GM19023 (cell line): ENCODE results near the gene ABHD12B.

Experiments
- ATAC-seq: cut with Tn5 transposase; IDR thresholded peaks from one replicate; pipeline ENCODE4 v1.9.1; 2021; ENCODE audit warnings: mild to moderate bottlenecking, moderate library complexity; ENCODE audit not compliant: unreplicated experiment

The ABHD12B gene

GRCh38 chr14:50871914-50872732 is at the start of gene ABHD12B:
TSS of gene ABHD12B (plus strand) at chr14:50872053. CDS start at chr14:50872175, 122 bp downstream.
- ATAC-seq: no peak

- no peak for ATAC-seq
Observed at GRCh38 chr14:50822501-50823042, 49.3 kb upstream of the ABHD12B start.

- peak; percentile 31 for ATAC-seq
Observed at GRCh38 chr14:50823051-50823761, 48.6 kb upstream of the ABHD12B start.

- peak; percentile 66 for ATAC-seq
Observed at GRCh38 chr14:50823762-50824636, 47.9 kb upstream of the ABHD12B start.

GRCh38 chr14:50825307-50825706 is 46.5 kb upstream of the ABHD12B start:
- no peak for ATAC-seq

GRCh38 chr14:50826681-50827080 is 45.2 kb upstream of the ABHD12B start:
- no peak for ATAC-seq

- no peak for ATAC-seq
Observed at GRCh38 chr14:50828721-50829488, 42.9 kb upstream of the ABHD12B start.

GRCh38 chr14:50829489-50830043 is 42.3 kb upstream of the ABHD12B start:
- no peak for ATAC-seq

- ATAC-seq: peak; percentile 44
Observed at GRCh38 chr14:50830044-50830931, 41.6 kb upstream of the ABHD12B start.

GRCh38 chr14:50830932-50831725 is 40.7 kb upstream of the ABHD12B start, which contains the start of gene NIN:
TSS of gene NIN (minus strand) at chr14:50831162. CDS start at chr14:50822056, 9,106 bp downstream.
- peak; percentile 85 for ATAC-seq

- ATAC-seq: no peak
Observed at GRCh38 chr14:50831726-50832168, 40.1 kb upstream of the ABHD12B start.

GRCh38 chr14:50832935-50833630 is 38.8 kb upstream of the ABHD12B start:
- ATAC-seq: no peak

GRCh38 chr14:50834802-50835276 is 37.0 kb upstream of the ABHD12B start:
- no peak for ATAC-seq

GRCh38 chr14:50835280-50835679 is 36.6 kb upstream of the ABHD12B start:
- no peak for ATAC-seq

- no peak for ATAC-seq
Observed at GRCh38 chr14:50836515-50836914, 35.3 kb upstream of the ABHD12B start.

- ATAC-seq: no peak
Observed at GRCh38 chr14:50837271-50837670, 34.6 kb upstream of the ABHD12B start.

- ATAC-seq: no peak
Observed at GRCh38 chr14:50837850-50838470, 33.9 kb upstream of the ABHD12B start.
